Activated T-helper 1 cell treated with anti-CD3 and anti-CD28 coated beads, Interleukin-12 subunit alpha, Interleukin-12 subunit beta, Interleukin-2, Interleukin-4 antibody, amounts not matched to agents 30 ng/mL and 10 ng/mL and 1 ng/mL, durations not matched to agents 14 hours and 24 hours and 36 hours (primary cell): Measurements from ENCODE around the gene ZCWPW1. TPM values are rescaled to one million over a fixed set of nuclear protein-coding genes. Genes with fewer than 3 reads are reported as not detected.

Experiments
- DNase-seq: peaks from one replicate; pipeline ENCODE4 v3.0.0; 2021; ENCODE audit warnings: low spot score
- H3K27ac Mint-ChIP-seq: one replicate; pipeline ENCODE4 v1.8.0; 2021; ENCODE audit warnings: mild to moderate bottlenecking, mixed read lengths
- H3K27me3 Mint-ChIP-seq: one replicate; pipeline ENCODE4 v1.8.0; 2022; ENCODE audit warnings: mild to moderate bottlenecking, moderate library complexity, mixed read lengths; ENCODE audit not compliant: insufficient read depth
- H3K36me3 Mint-ChIP-seq: one replicate; pipeline ENCODE4 v1.8.0; 2021; ENCODE audit warnings: low read depth, mixed read lengths
- H3K4me1 Mint-ChIP-seq: one replicate; pipeline ENCODE4 v1.8.0; 2021; ENCODE audit warnings: low read depth, mixed read lengths
- H3K4me3 Mint-ChIP-seq: one replicate; pipeline ENCODE4 v1.8.0; 2021; ENCODE audit warnings: mild to moderate bottlenecking, moderate library complexity, mixed read lengths
- H3K9me3 Mint-ChIP-seq: one replicate; pipeline ENCODE4 v1.8.0; 2021; ENCODE audit warnings: mixed read lengths
- intact Hi-C: fragments of 100-400 bp; cut with micrococcal nuclease; formaldehyde crosslinking; loops from one replicate; pipeline ENCODE4 v1.15.1; 2024
- total RNA-seq: library from RNA; stranded (reverse); gene quantifications from 2 replicates; pipeline ENCODE4 v1.2.3, GENCODE V29; 2022

ZCWPW1 gene
- total RNA-seq, 1 donor from 2014 or later = 2.0 TPM

GRCh38 chr7:100400041-100400440 lies 28.5 kb downstream of the ZCWPW1 start:
- Mint-ChIP-seq H3K36me3 (no peaks in the 10 kb centered on the region), H3K27me3 (peaks cover 44% of the 10 kb centered on the region), H3K27ac (no peak overlapping the region), H3K4me3 (no peak overlapping the region), H3K4me1 (peaks cover 18% of the 10 kb centered on the region), H3K9me3 (no peaks in the 10 kb centered on the region)
- intact Hi-C loops = no loop called here
- DNase-seq = no peak

- DNase-seq = no peak
- Mint-ChIP-seq H3K36me3 (no peaks in the 10 kb centered on the region), H3K27ac (no peak overlapping the region), H3K27me3 (peaks cover 45% of the 10 kb centered on the region), H3K4me1 (peaks cover 18% of the 10 kb centered on the region), H3K4me3 (no peak overlapping the region), H3K9me3 (no peaks in the 10 kb centered on the region)
- intact Hi-C loops = loop anchor here (5.0 kb wide), 1 partner anchor 611 kb away; no protein-coding TSS in a partner anchor
These were observed 30.3 kb downstream of the ZCWPW1 start for GRCh38 chr7:100398239-100398638.

- Mint-ChIP-seq H3K9me3 (no peaks in the 10 kb centered on the region), H3K4me3 (peak overlapping the region; percentile 51), H3K27me3 (peaks cover 51% of the 10 kb centered on the region), H3K36me3 (no peaks in the 10 kb centered on the region), H3K4me1 (peaks cover 19% of the 10 kb centered on the region), H3K27ac (peak overlapping the region; percentile 84)
- intact Hi-C loops = loop anchor here (2.0 to 5.0 kb wide), 3 partner anchors 53 to 610 kb away; no protein-coding TSS in a partner anchor
- no peak for DNase-seq
These were observed 31.0 kb downstream of the ZCWPW1 start for GRCh38 chr7:100397315-100398081.

GRCh38 chr7:100396421-100396982 lies 32.0 kb downstream of the ZCWPW1 start:
- Mint-ChIP-seq H3K9me3 (no peaks in the 10 kb centered on the region), H3K27ac (peak overlapping the region; percentile 84), H3K36me3 (no peaks in the 10 kb centered on the region), H3K27me3 (peaks cover 51% of the 10 kb centered on the region), H3K4me3 (peak overlapping the region; percentile 51), H3K4me1 (peaks cover 22% of the 10 kb centered on the region)
- peak; percentile 53 for DNase-seq
- intact Hi-C loops = loop anchor here (1.0 to 5.0 kb wide), 9 partner anchors 11 to 609 kb away; partner anchors contain the start of gene MEPCE

- Mint-ChIP-seq H3K36me3 (no peaks in the 10 kb centered on the region), H3K27ac (no peak overlapping the region), H3K27me3 (peaks cover 49% of the 10 kb centered on the region), H3K4me3 (no peak overlapping the region), H3K9me3 (no peaks in the 10 kb centered on the region), H3K4me1 (peaks cover 22% of the 10 kb centered on the region)
- DNase-seq = no peak
- intact Hi-C loops = no loop called here
These were observed 34.4 kb downstream of the ZCWPW1 start for GRCh38 chr7:100394077-100394476.

GRCh38 chr7:100393233-100393905 lies 35.1 kb downstream of the ZCWPW1 start:
- H3K27me3 Mint-ChIP-seq = peaks cover 43% of the 10 kb centered on the region
- H3K4me3 Mint-ChIP-seq = no peak overlapping the region
- intact Hi-C loops = no loop called here
- no peaks in the 10 kb centered on the region for H3K36me3 Mint-ChIP-seq
- peaks cover 22% of the 10 kb centered on the region for H3K4me1 Mint-ChIP-seq
- no peak for DNase-seq
- H3K9me3 Mint-ChIP-seq = no peaks in the 10 kb centered on the region
- H3K27ac Mint-ChIP-seq = no peak overlapping the region

GRCh38 chr7:100390286-100391009 lies 38.1 kb downstream of the ZCWPW1 start:
- Mint-ChIP-seq H3K36me3 (no peaks in the 10 kb centered on the region), H3K27ac (no peak overlapping the region), H3K9me3 (no peaks in the 10 kb centered on the region), H3K4me1 (peaks cover 7% of the 10 kb centered on the region), H3K27me3 (peaks cover 42% of the 10 kb centered on the region), H3K4me3 (no peak overlapping the region)
- intact Hi-C loops = no loop called here
- DNase-seq = no peak

- no peak for DNase-seq
- Mint-ChIP-seq H3K4me3 (no peak overlapping the region), H3K27ac (no peak overlapping the region), H3K27me3 (peaks cover 49% of the 10 kb centered on the region), H3K9me3 (no peaks in the 10 kb centered on the region), H3K36me3 (no peaks in the 10 kb centered on the region), H3K4me1 (peaks cover 9% of the 10 kb centered on the region)
- intact Hi-C loops = no loop called here
These were observed 38.9 kb downstream of the ZCWPW1 start for GRCh38 chr7:100389437-100390088.

GRCh38 chr7:100387695-100388094 lies 40.8 kb downstream of the ZCWPW1 start:
- Mint-ChIP-seq H3K4me3 (no peak overlapping the region), H3K27ac (no peak overlapping the region), H3K27me3 (peaks cover 34% of the 10 kb centered on the region), H3K4me1 (peaks cover 9% of the 10 kb centered on the region), H3K9me3 (no peaks in the 10 kb centered on the region), H3K36me3 (no peaks in the 10 kb centered on the region)
- intact Hi-C loops = no loop called here
- DNase-seq = no peak

- no peak for DNase-seq
- peaks cover 5% of the 10 kb centered on the region for H3K4me1 Mint-ChIP-seq
- intact Hi-C loops = no loop called here
- H3K27ac Mint-ChIP-seq = no peak overlapping the region
- peaks cover 26% of the 10 kb centered on the region for H3K27me3 Mint-ChIP-seq
- no peaks in the 10 kb centered on the region for H3K9me3 Mint-ChIP-seq
- H3K4me3 Mint-ChIP-seq = no peak overlapping the region
- H3K36me3 Mint-ChIP-seq = no peaks in the 10 kb centered on the region
These were observed 41.6 kb downstream of the ZCWPW1 start for GRCh38 chr7:100386940-100387339.

GRCh38 chr7:100384628-100385294 lies 43.7 kb downstream of the ZCWPW1 start:
- no peaks in the 10 kb centered on the region for H3K36me3 Mint-ChIP-seq
- H3K27me3 Mint-ChIP-seq = peaks cover 14% of the 10 kb centered on the region
- no peak for DNase-seq
- no peak overlapping the region for H3K4me3 Mint-ChIP-seq
- intact Hi-C loops = no loop called here
- H3K27ac Mint-ChIP-seq = no peak overlapping the region
- H3K9me3 Mint-ChIP-seq = no peaks in the 10 kb centered on the region
- H3K4me1 Mint-ChIP-seq = peaks cover 5% of the 10 kb centered on the region
